Activated naive CD4-positive, alpha-beta T cell treated with anti-CD3 and anti-CD28 coated beads, Interleukin-2, amount 50 U/mL, for 16 hours (primary cell): Measurements from ENCODE around the gene LSR.
"Not testable (repeated sequence)": the region's sequence is repeated elsewhere in the genome, so short reads cannot be mapped to it uniquely, and the experiment has no call there.

Source experiments
- DNase-seq: peaks from one replicate; pipeline ENCODE4 v3.0.0-alpha.2; 2020

Gene LSR

DNA sequence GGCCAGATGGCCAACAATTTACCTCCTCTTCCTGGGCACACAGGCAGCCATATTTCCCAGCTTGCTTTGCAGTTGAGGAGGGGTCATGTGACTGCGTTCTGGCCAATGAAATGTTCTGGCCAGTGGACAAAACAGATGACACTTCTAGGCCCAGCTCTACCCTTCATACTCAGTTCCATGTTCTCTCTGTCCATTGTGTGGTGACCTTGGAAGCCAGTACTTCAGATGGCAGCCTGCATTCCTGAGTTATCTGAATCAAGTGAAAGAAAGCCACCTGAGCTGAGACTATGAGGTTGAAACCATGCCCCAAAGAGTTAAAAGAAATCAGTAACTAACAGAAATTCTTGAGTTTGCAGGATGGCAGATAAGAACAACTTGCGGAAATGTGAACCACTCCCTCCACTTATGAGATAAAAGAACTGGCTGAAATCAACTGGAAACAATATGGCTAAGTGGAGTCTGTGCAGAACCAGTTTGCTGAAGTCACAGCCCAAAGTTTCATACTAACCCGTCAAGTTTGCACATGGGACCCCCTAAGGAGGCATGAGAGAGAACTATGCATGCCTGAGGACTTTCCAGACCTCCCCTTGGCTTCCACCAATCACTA is 28.4 kb upstream of the LSR start:
- DNase-seq, result no peak

DNA sequence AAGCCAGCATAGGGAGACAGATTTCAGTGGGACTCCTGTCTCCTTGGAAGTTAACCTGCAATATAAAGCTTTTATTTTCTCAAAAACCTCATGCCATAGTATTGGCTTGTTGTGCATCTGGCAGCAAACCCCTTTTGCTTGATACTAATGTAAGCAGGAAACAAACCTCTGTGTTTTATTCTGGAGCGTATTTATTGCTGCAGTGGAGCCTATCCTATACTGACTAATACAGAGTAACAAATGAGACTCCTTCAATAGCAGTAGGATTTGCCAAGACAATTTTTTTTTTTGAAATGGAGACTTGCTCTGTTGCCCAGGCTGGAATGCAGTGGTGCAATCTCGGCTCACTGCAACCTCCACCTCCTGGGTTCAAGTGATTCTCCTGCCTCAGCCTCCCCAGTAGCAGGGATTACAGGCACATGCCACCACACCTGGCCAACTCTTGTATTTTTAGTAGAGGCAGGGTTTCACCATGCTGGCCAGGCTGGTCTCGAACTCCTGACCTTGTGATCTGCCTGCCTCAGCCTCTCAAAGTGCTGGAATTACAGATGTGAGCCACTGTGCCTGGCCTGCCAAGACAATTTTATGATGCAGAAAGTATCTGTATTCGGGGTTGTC is 27.7 kb upstream of the LSR start:
- not testable (repeated sequence) for DNase-seq

DNA sequence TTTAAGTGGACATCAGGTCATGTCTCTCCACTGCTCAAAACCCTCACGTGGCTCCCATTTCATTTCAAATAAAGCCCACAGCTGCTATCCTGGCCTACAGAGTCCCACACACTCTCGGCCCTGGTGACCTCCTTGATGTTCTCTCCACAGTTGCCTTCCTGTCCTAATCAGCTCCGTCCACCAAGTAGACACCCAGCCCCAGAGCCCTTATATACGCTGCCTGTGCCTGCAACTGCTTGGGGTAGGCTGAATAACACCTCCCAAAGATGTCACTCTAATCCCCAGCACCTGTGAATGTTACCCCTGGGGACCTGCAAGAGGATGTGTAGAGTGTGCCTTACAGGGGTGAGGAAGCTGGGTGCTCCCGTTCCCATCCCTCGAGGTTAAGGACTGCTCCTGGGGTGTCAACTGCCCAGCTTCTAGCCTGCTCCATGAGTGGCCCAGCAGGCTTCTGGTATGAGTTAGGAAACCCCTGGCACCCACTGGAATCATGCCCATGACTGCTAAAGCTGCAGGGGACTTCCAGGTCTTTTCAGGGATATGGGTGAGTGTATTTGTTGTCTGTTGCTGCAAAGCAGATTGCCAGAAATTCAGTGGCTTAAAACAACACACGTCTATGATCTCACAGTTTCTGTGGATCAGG is 26.3 kb upstream of the LSR start:
- no peak for DNase-seq

DNA sequence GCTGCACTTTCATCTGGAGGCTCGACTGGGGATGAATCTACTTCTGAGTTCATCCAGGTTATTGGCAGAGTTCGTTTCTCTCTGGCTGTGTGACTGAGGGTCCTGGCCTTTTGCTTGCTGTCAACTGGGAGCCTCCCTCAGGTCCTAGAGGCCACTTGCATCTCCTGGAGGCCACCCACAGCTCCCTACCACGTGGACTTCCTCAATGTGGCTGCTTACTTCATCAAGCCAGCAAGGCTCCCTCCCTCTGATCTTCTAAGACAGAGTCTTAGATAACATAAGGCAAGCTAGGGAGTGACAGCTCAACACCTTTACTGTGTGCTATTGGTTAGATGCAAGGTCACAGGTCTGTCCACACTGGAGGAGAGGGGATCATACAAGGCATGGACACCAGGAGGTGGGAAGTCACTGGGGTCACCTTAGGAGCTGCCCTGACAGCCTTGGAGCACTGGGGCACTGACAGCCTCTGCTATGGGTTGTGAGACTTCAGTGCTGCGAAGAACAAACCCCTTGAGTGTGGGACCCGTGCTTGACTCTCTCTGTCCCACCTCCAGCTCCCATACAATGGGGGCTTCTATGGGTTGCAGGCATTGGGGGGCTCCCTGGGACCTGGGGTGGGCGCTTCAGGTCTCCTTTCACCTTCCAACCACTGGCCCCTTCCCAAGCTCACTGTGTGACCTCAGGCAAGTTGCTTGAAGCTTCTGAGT is 25.6 kb upstream of the LSR start:
- DNase-seq, result no peak

DNA sequence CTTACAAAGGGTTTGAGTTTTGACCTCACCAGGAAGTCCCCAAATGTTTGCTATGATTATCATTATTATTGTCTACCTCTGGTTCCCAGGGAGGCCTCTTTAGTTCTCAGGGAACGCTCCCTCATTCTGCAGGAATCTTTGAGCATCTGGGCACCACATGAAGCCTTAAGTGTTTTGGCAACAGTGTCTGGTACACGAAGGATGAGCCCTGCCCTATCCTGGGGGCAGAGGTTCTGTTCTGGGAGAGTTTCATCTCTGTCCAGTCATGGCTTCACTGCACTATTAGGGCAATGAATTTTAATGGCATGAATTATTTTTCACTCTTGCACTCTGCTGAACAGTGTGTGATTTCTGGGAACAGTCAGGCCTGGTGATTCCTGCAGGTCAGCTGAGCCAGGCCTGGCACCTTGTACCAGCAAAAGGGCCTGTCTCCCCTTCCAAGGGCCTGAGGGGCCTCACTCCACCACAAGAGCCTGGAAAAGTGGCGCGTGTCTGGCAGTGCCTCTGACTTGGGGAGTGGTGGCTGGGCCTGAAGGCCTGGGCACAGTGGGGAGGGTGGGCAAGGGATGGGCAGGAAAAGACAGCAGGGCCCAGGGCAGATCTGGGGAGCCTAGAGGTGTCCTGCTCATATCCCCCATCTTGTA is 24.8 kb upstream of the LSR start:
- DNase-seq, result no peak

DNA sequence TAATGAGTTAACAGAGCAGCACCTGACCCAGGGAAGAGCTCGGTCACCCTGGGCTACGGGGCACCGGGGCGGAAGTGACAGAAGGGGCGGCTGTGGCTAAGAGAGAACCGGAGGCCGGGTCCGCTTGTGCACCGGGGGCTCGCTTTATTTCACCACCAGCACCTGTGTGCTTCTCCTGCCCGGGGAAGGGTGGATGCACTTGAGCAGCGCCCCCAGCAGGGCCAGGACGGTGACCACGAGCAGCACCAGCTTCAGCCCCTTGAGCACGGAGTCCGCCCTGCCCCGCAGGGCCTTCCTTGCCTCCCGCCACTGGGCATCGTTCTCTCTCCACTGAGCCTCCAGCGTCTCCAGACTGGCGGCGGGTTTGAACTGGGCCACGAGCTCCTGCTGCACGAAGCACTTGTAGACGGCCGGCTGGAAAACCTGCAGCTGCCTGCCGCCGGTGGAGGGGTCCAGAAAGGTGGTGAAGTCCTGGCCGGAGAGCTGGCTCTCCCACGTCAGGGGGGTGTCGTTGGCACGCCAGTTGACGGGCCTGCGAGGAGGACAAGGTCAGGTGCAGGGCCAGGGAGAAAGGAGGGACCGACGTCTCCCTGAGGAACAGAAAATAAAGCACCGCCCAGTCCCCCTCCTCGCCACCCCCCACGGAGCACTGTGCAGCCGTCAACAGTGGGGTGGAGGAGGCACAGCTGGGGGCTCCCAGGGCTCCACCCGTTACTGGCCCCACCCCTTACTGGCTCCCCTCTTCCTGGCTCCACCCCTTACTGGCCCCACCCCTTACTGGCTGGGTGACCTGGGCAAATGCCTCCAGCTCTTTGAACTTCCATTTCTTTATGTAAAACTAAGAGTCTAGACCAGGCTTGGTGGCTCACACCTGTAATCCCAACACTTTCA is 23.9 kb upstream of the LSR start:
- DNase-seq, result no peak

DNA sequence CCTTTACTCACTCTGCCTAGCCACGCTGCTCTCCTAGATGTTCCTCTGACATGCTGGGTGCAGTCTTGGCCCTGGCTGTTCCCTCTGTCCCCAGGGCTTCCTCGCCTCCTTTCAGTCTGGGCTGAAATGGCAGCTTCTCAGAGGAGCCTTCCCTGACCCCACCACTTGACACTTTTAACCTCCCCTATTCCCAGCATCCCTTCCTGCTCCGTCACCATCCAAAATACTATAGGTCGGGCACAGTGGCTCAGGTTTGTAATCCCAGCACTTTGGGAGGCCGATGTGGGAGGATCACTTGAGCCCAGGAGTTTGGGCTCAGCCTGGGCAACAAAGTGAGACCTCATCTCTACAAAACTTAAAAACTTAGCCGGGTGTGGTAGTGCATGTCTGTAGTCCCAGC is 22.9 kb upstream of the LSR start:
- DNase-seq, result no peak

DNA sequence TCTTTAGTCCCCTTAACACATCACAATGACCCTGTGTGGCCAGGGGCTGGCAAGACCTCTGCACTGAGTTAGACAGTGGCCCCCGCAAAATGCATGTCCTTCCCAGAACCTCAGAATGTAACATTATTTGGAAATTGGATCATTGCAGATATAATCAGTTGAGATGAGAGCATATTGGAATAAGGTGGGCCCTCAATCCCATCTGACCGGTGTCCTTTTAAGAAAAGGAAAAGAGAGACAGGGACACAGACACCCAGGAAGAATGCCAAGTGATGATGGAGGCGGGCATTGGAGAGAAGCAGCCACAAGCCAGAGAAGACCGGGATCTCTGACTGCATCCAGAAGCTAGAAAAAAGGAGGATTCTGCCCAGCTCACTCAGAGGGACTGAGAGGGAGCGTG is 22.1 kb upstream of the LSR start:
- DNase-seq, result no peak

DNA sequence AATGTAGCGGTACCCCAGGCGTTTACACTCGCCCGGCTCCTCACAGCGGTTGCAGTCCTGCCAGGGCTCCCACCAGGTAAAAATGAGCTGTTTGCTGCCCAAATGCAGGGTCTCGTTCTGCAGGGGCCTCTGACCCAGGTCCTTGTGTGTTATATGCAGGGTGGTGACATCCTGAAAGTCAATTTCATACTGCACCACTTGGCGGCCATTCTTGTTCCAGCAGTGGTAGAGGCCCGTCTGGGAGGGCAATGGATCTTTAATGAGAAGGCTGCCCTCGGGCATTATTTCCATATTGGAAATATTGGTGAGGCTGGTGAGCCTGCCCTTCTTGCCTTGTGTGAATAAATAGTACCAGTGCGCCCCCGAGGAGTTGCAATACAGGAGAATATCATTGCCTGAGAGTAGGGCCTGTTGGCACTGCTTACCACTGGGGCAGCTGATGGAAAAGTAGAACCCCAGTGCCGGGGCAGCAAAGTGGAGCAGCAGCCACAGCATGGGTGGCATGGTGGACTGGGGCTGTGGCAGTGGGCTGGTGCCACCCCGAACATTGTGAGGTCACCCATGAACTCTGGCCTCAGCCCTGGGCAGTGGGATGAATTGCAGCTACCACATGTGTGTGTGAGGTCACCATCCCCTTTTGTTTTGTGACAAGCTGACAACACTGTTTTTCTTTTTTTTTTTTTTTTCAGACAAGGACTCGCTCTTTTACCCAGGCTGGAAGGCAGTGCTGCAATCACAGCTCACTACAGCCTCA is 20.4 kb upstream of the LSR start, which contains the start of gene FAM187B:
Gene FAM187B (minus strand): TSS at position 563 of the 754 bp plus-strand sequence. CDS start 59 bp downstream, at position 504.
- no peak for DNase-seq

DNA sequence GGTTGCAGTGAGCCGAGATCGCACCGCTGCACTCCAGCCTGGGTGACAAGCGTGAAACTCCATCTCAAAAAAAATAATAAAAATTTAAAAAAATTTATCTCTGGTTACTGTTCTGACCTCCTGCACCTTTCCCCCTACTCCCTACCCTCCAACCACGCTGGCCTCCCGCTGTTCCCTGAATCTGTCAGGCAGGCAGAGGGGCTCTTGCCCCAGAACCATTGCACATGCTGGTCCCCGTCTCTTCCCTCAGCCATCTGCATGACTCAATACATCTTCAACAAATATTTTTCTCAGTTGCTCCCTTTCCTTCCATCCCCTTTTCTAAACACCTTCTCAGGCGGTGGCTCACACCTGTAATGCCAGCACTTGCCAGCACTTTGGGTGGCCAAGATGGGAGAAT is 19.2 kb upstream of the LSR start:
- no peak for DNase-seq

DNA sequence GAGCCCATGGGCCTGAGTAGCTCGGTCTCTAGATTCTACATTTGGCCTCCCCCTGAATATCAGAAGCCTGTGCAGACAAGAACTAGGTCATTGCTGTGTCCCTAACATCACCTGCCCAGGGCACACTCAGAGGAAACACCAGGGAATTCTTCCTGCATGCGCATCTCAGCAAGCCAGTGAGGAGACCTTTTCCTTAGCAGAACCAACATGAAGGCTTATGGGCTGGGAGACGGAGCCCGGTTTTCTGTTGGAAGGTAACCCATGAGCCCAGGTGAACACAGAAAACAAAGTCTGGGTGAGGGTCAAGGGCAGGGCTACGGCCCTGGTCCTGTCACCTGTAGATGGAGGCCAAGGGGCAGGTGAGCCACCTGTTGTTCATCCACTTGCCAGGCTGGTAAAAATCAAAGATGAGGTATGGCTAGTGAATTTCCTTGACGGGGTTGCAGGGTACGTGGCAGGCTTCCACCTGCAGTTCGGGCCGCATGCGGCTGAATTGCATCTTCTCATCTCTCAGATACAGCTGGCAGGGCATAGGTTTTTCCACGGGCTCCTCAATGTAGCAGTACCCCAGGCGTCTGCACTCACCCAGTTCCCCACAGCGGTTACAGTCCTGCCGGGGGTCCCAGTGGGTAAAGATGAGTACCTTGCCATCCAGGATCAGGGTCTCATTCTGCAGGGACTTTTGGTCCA is 16.7 kb upstream of the LSR start:
- no peak for DNase-seq

DNA sequence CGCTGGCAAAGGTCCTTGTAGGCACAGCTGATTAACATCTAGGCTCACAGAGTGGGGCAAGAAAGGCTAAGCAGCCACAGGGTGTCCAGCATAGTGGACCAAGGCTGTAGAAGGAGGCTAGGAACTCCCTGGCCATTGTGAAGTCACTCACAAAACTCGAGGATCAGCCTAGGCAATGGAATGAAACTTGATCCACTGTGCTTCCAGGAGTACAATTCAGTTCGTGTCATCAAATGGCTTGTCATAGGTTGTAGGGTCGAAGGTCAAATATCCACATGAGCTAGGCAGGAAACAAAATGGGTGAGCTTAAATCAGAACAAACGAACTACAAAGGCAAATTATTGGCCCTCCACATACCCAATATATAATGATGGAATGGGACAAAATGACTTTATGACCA is 15.9 kb upstream of the LSR start:
- no peak for DNase-seq

DNA sequence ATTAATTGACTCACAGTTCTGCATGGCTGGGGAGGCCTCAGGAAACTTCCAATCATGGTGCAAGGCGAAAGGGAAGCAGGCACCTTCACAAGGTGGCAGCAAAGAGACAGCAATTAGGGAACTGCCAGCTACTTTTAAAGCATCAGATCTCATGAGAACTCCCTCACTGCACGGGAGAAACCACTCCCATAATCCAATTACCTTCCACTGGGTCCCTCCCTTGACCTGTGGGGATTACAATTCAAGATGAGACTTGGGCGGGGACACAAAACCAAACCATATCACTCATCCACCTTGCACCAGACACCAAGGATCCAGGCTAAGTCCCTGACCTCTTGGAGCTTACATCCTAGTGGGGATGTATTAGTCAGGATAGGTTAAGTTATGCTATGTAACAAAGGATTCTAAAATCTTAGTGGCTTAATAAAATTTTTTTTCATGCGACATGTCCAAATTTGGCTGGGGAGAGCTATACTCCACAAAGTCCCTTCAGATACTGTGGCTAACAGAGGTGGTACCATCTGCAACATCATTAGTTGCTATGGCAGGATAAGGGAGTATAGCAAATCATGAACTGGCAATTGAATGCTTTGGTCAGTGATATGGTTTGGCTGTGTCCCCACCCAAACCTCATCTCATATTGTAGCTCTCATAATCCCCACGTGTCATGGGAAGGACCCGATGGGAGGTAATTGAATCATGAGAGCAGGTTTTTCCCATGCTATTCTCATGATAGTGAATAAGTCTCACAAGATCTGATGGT is 12.0 kb upstream of the LSR start:
- no peak for DNase-seq

DNA sequence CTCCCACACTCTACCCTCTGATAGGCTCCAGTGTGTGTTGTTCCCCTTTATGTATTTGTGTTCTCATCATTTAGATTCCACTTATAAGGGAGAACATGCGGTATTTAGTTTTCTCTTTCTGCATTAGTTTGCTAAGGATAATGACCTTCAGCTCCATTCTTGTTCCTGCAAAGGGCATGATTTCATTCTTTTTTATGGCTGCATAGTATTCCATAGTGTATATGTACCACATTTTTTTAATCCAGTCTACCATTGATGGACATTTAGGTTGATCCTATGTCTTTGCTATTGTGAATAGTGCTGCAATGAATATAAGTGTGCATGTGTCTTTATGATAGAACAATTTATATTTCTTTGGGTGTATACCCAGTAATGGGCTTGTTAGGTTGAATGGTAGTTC is 9.2 kb upstream of the LSR start:
- not testable (repeated sequence) for DNase-seq

DNA sequence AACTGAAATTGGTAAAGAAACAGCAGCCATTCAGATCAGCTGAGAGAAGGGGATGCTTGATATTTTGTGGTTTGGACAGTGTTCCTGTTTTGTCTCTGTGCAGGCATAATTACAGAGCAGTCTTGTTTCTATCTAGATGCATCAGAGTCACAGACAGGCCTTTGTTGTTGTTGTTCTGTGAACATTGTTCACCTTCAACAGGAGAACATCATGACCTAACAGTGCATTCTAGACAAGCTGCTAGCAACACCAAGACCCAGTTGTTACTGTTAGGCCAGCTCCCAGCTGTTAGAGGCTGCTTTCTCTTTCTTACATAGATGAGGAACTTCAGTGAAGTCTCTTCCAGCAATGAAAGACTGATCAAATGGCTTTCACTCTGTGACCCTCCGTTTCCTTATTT is 8.5 kb upstream of the LSR start:
- DNase-seq, result no peak

DNA sequence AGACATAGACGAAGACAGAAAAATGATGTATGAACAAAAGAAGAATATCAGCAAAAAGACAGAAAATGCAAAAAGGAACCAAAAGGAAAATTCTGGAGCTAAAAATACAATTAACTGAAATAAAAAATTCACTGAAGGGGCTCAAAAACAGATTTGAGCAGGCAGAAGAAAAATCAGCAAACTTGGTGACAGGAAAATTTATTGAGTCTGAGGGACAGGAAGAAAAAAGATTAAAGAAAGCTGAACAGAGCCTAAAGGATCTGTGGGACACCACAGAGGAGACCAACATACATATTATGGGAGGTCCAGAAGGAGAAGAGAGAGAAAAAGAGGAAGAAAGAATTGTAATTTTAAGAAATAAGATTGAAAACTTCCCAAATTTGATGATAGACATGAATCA is 7.4 kb upstream of the LSR start:
- DNase-seq, result no peak

DNA sequence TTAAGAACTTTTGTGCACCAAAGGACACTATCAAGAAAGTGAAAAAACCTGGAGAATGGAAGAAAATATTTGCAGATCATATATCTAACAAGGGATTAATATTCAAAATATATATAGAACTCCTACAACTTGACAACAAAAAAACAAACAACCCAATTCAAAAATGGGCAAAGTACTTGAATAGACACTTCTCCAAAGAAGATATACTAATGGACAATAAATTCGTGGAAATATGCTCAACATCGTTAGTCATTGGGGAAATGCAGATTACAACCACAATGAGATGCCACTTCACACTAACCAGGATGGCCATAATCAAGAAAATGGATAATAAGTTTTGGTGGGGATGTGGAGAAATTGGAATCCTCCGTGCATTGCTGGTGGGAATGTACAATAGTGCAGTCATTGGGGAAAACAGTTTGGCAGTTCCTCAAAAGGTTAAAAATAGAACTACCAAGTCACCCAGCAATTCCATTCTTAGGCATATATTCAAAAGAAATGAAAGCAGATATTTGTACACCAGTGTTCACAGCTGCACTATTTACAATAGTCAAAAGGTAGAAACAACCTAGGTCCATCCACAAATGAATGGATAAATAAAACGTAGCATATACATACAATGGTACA is 2.2 kb upstream of the LSR start:
- no peak for DNase-seq

DNA sequence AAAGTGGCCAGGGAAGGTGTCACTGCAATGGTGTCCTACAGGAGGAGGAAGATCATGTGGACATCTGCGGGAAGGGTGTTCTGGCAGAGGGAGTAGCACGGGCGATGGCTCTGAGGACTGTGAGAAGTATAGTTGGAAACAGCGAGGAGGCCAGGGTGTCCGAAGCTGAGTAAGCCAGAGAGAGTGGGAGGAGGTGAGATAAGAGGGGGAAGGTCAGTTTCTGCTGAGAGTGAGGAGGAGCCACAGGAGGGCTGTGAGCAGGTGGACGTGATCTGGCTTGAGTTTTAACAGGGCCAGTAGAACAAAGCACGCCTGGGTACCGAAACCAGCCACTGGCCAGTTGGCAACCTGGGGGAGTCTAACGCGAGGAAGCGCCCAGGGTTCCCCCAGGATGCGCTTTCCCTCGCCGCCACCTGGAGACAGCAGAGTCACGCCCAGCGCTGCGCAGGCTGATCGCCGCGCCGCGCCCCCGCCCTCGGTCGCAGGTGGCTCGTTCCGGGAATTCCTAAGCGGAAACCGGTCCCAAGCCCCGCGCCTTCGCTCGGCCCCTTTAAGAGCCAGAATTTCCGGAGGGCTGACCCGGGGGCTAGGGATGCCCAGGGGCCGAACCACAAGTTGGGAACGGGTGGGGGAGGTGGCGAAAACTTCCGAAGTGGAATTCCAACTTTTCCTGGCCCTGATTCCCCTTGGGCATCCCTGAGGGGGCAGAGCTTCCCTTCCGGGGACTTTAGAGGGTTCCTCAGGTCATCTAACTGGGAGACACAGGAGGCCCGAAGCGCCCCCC is 1.1 kb upstream of the LSR start:
- DNase-seq, result peak; percentile 59
